ENCODE results near the gene SLC16A7.

The SLC16A7 gene

GRCh38 chr12:59660148-59660547 lies 64.3 kb downstream of the SLC16A7 start:
- TF ChIP-seq CTCF (IDR thresholded peaks at IDR 0.05): no peak

- no peak for TF ChIP-seq CTCF (IDR thresholded peaks at IDR 0.05)
These were observed 65.2 kb downstream of the SLC16A7 start for GRCh38 chr12:59660921-59661597.

GRCh38 chr12:59664495-59664894 lies 68.7 kb downstream of the SLC16A7 start:
- no peak for TF ChIP-seq CTCF (IDR thresholded peaks at IDR 0.05)

DNA sequence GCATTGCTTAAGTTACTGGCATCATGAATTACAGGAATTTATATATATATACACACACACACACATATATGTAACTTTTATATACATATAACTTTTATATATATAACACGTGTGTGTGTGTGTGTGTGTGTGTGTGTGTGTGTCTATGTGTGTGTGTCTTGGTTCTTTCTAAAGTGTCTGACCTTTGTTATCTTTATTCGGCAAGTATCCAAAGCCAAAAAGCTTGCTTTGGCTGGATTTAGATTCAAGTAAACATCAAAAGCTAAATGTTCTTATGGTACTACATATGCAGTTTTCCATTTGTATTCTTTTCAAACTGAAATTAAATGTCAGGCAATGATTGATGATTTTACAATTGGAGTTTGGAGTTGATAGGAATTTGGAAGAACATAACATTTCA lies 69.9 kb downstream of the SLC16A7 start:
- no peak for TF ChIP-seq CTCF (IDR thresholded peaks at IDR 0.05)

DNA sequence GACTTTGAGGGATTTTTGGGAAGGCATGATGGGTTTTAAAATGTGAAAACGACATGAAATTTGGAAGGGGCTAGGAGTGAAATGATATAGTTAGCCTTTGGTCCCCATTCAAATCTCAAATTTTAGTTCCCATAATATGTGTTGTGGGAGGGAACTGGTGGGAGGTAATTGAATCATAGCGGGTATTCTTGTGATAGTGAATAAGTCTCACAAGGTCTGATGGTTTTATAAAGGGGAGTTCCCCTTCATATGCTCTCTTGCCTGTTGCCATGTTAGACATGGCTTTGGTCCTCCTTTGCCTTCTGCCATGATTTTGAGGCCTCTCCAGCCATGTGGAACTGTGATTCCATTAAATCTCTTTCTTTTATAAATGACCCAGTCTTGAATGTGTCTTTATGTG lies 72.8 kb downstream of the SLC16A7 start:
- no peak for TF ChIP-seq CTCF (IDR thresholded peaks at IDR 0.05)

DNA sequence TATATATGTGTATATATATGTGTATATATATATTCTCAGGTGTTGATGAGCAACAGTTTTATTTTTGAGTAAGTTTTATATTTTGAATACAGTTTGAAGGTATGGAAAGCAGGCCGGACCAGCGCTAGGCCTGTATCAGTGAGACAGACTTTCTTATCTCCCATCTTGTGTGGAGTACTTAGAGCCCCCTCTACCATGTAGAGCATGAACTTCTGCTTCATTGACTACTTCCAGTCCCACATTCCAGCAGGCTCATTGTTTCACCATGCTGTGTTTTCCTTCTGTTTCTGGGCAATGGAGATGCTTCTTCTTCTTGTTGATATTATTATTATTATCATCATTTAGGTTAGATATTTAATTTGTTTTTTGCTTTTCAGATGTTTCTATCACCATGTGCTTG lies 76.4 kb downstream of the SLC16A7 start:
- no peak for TF ChIP-seq CTCF (IDR thresholded peaks at IDR 0.05)

DNA sequence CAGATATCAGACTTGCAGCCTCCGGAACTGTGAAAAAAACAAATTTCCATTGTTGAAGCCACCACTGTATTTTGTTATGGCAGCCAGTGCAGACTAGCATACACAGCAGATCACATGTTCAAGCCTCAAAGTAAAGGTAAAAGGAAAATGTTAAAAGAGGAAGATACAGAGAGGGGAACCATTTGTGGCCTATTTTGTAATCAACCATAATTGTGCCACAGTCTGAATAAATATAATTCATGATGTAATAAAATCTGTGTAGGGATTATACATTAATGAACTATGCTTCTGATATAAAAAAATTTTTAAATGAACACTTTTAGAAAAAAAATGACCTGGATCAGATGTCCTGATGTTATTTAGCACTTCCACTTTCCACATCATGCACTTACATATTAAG lies 79.6 kb downstream of the SLC16A7 start:
- no peak for TF ChIP-seq CTCF (IDR thresholded peaks at IDR 0.05)

GRCh38 chr12:59677857-59678256 lies 82.0 kb downstream of the SLC16A7 start:
- no peak for TF ChIP-seq CTCF (IDR thresholded peaks at IDR 0.05)
